HepG2 (cell line): ENCODE results near the gene F9. TPM values are rescaled to one million over a fixed set of nuclear protein-coding genes. Genes with fewer than 3 reads are reported as not detected.

ENCODE experiments used
- ATAC-seq: fragments of 200-7000 bp; cut with Tn5 transposase; 3 replicates; pipeline ENCODE4 v1.9.1; 2020; ENCODE audit warnings: mild to moderate bottlenecking, moderate library complexity
- BruUV-seq: library from RNA; stranded (reverse); fragments of 400-500 nt; replicated peaks from 2 replicates; lab custom pipeline; 2021; lab: Mats Ljungman, UMichigan
- CTCF ChIA-PET: fragments of 300-600 bp; formaldehyde crosslinking; extraction: SDS; loops from one replicate; lab custom pipeline; 2021; ENCODE audit warnings: low total read pairs, inconsistent platforms, low intra/inter-chr PET ratio; lab: Yijun Ruan, JAX
- POLR2A ChIA-PET: fragments of 350-600 bp; sonication (Branson Sonifier 250); formaldehyde crosslinking; loops from one replicate; lab custom pipeline; 2020; ENCODE audit warnings: antibody characterized with exemption, inconsistent platforms; lab: Yijun Ruan, JAX
- DNase-seq: peaks from one replicate; pipeline ENCODE4 v3.0.0-alpha.2; 2015; ENCODE audit warnings: low spot score
- FAIRE-seq: peaks from 3 replicates; lab custom pipeline; 2011; peaks lifted over from hg19 to GRCh38; lab: Jason Lieb, UNC
- H2AFZ ChIP-seq: one replicate; pipeline ENCODE4 v1.6.1; 2011; ENCODE audit warnings: low read length, inconsistent platforms
- H3K27ac ChIP-seq: fragments of 300-600 bp; 3 replicates; pipeline ENCODE4 v1.8.0; 2011; ENCODE audit warnings: mixed run types, mild to moderate bottlenecking, mixed read lengths, low read length, inconsistent platforms; ENCODE audit not compliant: insufficient read depth; ENCODE audit errors: extremely low read length
- H3K27me3 ChIP-seq, 2 experiments: fragments of 200-600 bp in 1 of 2; 2 replicates in 1 of 2; 3 replicates in 1 of 2; pipeline versions ENCODE4 v1.6.0 to v1.8.0; 2011; ENCODE audit warnings: low read length in 2 of 2, mild to moderate bottlenecking in 2 of 2, moderate library complexity in 2 of 2, inconsistent platforms in 1 of 2; ENCODE audit not compliant: insufficient read depth in 2 of 2, control insufficient read depth in 1 of 2
- H3K36me3 ChIP-seq, 2 experiments: fragments of 200-600 bp in 1 of 2; replicated peaks in 1 of 2; 2 replicates in 1 of 2; 3 replicates in 1 of 2; pipeline versions ENCODE4 v1.5.1 to v1.8.0; 2011; ENCODE audit warnings: low read length in 2 of 2, inconsistent platforms in 1 of 2; ENCODE audit not compliant: insufficient read depth in 2 of 2, control insufficient read depth in 1 of 2
- H3K4me1 ChIP-seq: 2 replicates; pipeline ENCODE4 v1.5.1; 2012; ENCODE audit warnings: low read length, inconsistent platforms; ENCODE audit not compliant: insufficient read depth
- H3K4me2 ChIP-seq: 2 replicates; pipeline ENCODE4 v1.6.0; 2011; ENCODE audit warnings: low read depth, low read length, inconsistent platforms
- H3K4me3 ChIP-seq, 3 experiments: fragments of 200-600 bp in 1 of 3; sonication (generic), shearing (Covaris generic) in 1 of 3; replicated peaks in 1 of 3; 2 replicates each; pipeline ENCODE4 v1.5.1; 2011 to 2016; ENCODE audit warnings: low read length in 3 of 3, inconsistent platforms in 2 of 3, low read depth in 2 of 3, mild to moderate bottlenecking in 2 of 3, control low read depth in 1 of 3, mixed read lengths in 1 of 3; ENCODE audit not compliant: insufficient read depth in 1 of 3
- H3K79me2 ChIP-seq: one replicate; pipeline ENCODE4 v1.6.1; 2011; ENCODE audit warnings: low read length, inconsistent platforms; ENCODE audit not compliant: insufficient read depth
- H3K9ac ChIP-seq: 2 replicates; pipeline ENCODE4 v1.6.0; 2011; ENCODE audit warnings: mild to moderate bottlenecking, low read depth, low read length, inconsistent platforms; ENCODE audit not compliant: insufficient read depth
- H3K9me3 ChIP-seq: 2 replicates; pipeline ENCODE4 v1.5.1; 2012; ENCODE audit warnings: mild to moderate bottlenecking, low read length
- H4K20me1 ChIP-seq: 2 replicates; pipeline ENCODE4 v1.6.0; 2011; ENCODE audit warnings: inconsistent platforms, mild to moderate bottlenecking, low read length, moderate library complexity; ENCODE audit not compliant: insufficient read depth
- FOXP4 ChIP-seq: sonication (generic); formaldehyde crosslinking; IDR thresholded peaks from 2 replicates; pipeline ENCODE4 v1.4.0; 2020; ENCODE audit warnings: missing genetic modification reagents
- KLF15 ChIP-seq: sonication (generic); formaldehyde crosslinking; IDR thresholded peaks from 2 replicates; pipeline ENCODE4 v1.8.1; 2023; ENCODE audit warnings: borderline replicate concordance, mild to moderate bottlenecking, inconsistent platforms, missing genetic modification reagents, mixed read lengths
- SETDB1 ChIP-seq: sonication (generic); formaldehyde crosslinking; IDR thresholded peaks from 2 replicates; pipeline ENCODE4 v1.5.1; 2020; ENCODE audit warnings: missing genetic modification reagents, mild to moderate bottlenecking, borderline replicate concordance
- SMAD3 ChIP-seq: sonication (generic); formaldehyde crosslinking; IDR thresholded peaks from 2 replicates; pipeline ENCODE4 v1.4.0; 2020; ENCODE audit warnings: missing genetic modification reagents
- YEATS4 ChIP-seq: sonication (generic); formaldehyde crosslinking; IDR thresholded peaks from 2 replicates; pipeline ENCODE4 v1.4.0; 2020; ENCODE audit warnings: missing genetic modification reagents, borderline replicate concordance
- ZNF143 ChIP-seq: sonication (generic); formaldehyde crosslinking; IDR thresholded peaks from 2 replicates; pipeline ENCODE4 v1.4.0; 2020; ENCODE audit warnings: missing genetic modification reagents
- ZNF609 ChIP-seq: sonication (generic); formaldehyde crosslinking; IDR thresholded peaks from 2 replicates; pipeline ENCODE4 v1.4.0; 2020; ENCODE audit warnings: mild to moderate bottlenecking, missing genetic modification reagents, borderline replicate concordance
- ZNF746 ChIP-seq: sonication (generic); formaldehyde crosslinking; IDR thresholded peaks from 2 replicates; pipeline ENCODE4 v1.8.0; 2022; ENCODE audit warnings: mild to moderate bottlenecking, missing genetic modification reagents
- ZNF788 ChIP-seq: sonication (generic); formaldehyde crosslinking; IDR thresholded peaks from 2 replicates; pipeline ENCODE4 v1.5.0; 2020; ENCODE audit warnings: mild to moderate bottlenecking, missing genetic modification reagents, borderline replicate concordance
- WGBS: methylation state at CpG from one replicate; pipeline ENCODE4 v1.1.6; 2017; ENCODE audit warnings: low lambda C conversion rate; 5-methylcytosine and 5-hydroxymethylcytosine counted together
- in situ Hi-C: cut with HindIII; loops from 2 replicates; pipeline ENCODE4 v1.10.0; 2017; ENCODE audit warnings: low pct_unique_long_range_greater_than_20kb; ENCODE audit not compliant: extremely low pct_ligation_motif_present
- intact Hi-C: fragments of 100-400 bp; cut with micrococcal nuclease; formaldehyde crosslinking; loops from one replicate; pipeline ENCODE4 v1.10.0; 2022; ENCODE audit not compliant: unreplicated experiment
- polyA plus RNA-seq, 8 experiments: library from polyadenylated mRNA; depleted of rRNA in 3 of 8; stranded (reverse) in 7 of 8; unstranded in 1 of 8; fragments of >200 nt; fragmentation: Illumina TruSeq in 4 of 8; extraction: Trizol in 4 of 8; gene quantifications; 2 replicates each; pipeline versions ENCODE4 v1.2.1 to v1.2.3, GENCODE V29; 2011 to 2016; ENCODE audit warnings: low read depth in 4 of 8, missing spikeins in 1 of 8, mixed read lengths in 1 of 8; ENCODE audit not compliant: insufficient read depth in 1 of 8
- total RNA-seq, 5 experiments: library from RNA; depleted of rRNA; stranded (reverse); fragments of >200 nt; fragmentation: Illumina TruSeq; extraction: Trizol; gene quantifications; 2 replicates each; pipeline ENCODE4 v1.2.3, GENCODE V29; 2016; ENCODE audit warnings: low read depth in 1 of 5
- TF ChIP-seq, protein P1 (sequence below): sonication (generic); formaldehyde crosslinking; conservative IDR thresholded peaks from 2 replicates; pipeline ENCODE4 v1.4.0; 2020; ENCODE audit warnings: missing genetic modification reagents

Gene F9
- total and polyA plus RNA-seq, 2 of the 13 experiments (the other 11 are each of a cell fraction or from before 2014, with no cell fraction given), result not detected

- TF ChIP-seq ZNF609 (no peak), ZNF746 (no peak), ZNF143 (no peak)
Measured at GRCh38 chrX:139560221-139560620, 29.7 kb downstream of the F9 start (continued).

GRCh38 chrX:139563251-139563650 is 32.7 kb downstream of the F9 start:
- no peaks in the 10 kb centered on the region for H3K36me3 ChIP-seq
- ATAC-seq (no peak), DNase-seq (no peak), FAIRE-seq (no peak)
- WGBS, result 10% methylated on average over 5 of the region's 5 CpGs
- ChIA-PET POLR2A (no interaction called here), CTCF (no interaction called here)
- H2AFZ ChIP-seq, result no peak overlapping the region
- in situ Hi-C loops (no loop called here), intact Hi-C loops (no loop called here)
- no peak overlapping the region for H3K4me3 ChIP-seq
- no peaks in the 10 kb centered on the region for H3K4me1 ChIP-seq
- H3K9me3 ChIP-seq, result no peaks in the 10 kb centered on the region
- H3K27ac ChIP-seq, result no peak overlapping the region
- H3K27me3 ChIP-seq, result no peaks in the 10 kb centered on the region
- no peaks in the 10 kb centered on the region for H3K79me2 ChIP-seq
- no peak overlapping the region for H3K9ac ChIP-seq
- BruUV-seq, result no TSS peak
- no peaks in the 10 kb centered on the region for H4K20me1 ChIP-seq
- no peak overlapping the region for H3K4me2 ChIP-seq
- TF ChIP-seq FOXP4 (no peak), ZNF788 (CRISPR knock-in tag) (no peak), YEATS4 (CRISPR knock-in tag) (no peak), SMAD3 (CRISPR knock-in tag) (no peak), SETDB1 (CRISPR knock-in tag) (no peak), KLF15 (no peak)
- TF ChIP-seq, protein P1, sequence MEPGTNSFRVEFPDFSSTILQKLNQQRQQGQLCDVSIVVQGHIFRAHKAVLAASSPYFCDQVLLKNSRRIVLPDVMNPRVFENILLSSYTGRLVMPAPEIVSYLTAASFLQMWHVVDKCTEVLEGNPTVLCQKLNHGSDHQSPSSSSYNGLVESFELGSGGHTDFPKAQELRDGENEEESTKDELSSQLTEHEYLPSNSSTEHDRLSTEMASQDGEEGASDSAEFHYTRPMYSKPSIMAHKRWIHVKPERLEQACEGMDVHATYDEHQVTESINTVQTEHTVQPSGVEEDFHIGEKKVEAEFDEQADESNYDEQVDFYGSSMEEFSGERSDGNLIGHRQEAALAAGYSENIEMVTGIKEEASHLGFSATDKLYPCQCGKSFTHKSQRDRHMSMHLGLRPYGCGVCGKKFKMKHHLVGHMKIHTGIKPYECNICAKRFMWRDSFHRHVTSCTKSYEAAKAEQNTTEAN (CRISPR knock-in tag), result no peak
